DND-41 (cell line): ENCODE data around the gene PAN2.

Experiments
- ATAC-seq: fragments of 200-7000 bp; cut with Tn5 transposase; 3 replicates; pipeline ENCODE4 v1.9.1; 2021; ENCODE audit warnings: low read depth; ENCODE audit not compliant: insufficient read depth
- DNase-seq: peaks from one replicate; pipeline ENCODE4 v3.0.0-alpha.2; 2020
- H2AFZ ChIP-seq: 2 replicates; pipeline ENCODE4 v1.6.0; 2012; ENCODE audit warnings: low read depth, low read length
- H3K27ac ChIP-seq: 2 replicates; pipeline ENCODE4 v1.5.1; 2012; ENCODE audit warnings: low read length, inconsistent platforms
- H3K27me3 ChIP-seq: fragments of 200-600 bp; sonication (generic); 2 replicates; pipeline ENCODE4 v1.6.0; 2012; ENCODE audit warnings: low read length, mild to moderate bottlenecking, inconsistent platforms; ENCODE audit not compliant: insufficient read depth, poor library complexity
- H3K36me3 ChIP-seq: 2 replicates; pipeline ENCODE4 v1.5.1; 2012; ENCODE audit warnings: low read length, inconsistent platforms; ENCODE audit not compliant: insufficient read depth
- H3K4me1 ChIP-seq: 2 replicates; pipeline ENCODE4 v1.5.1; 2012; ENCODE audit warnings: mild to moderate bottlenecking, low read length; ENCODE audit not compliant: insufficient read depth
- H3K4me2 ChIP-seq: 2 replicates; pipeline ENCODE4 v1.6.0; 2012; ENCODE audit warnings: mild to moderate bottlenecking, moderate library complexity, low read length, inconsistent platforms; ENCODE audit not compliant: insufficient read depth
- H3K4me3 ChIP-seq, 2 experiments: fragments of 200-600 bp in 1 of 2; shearing (Covaris generic) in 1 of 2; 2 replicates each; pipeline ENCODE4 v1.5.1; 2012 to 2016; ENCODE audit warnings: inconsistent platforms in 2 of 2, low read length in 2 of 2, mild to moderate bottlenecking in 2 of 2, low read depth in 1 of 2, moderate library complexity in 1 of 2
- H3K79me2 ChIP-seq: 2 replicates; pipeline ENCODE4 v1.6.0; 2012; ENCODE audit warnings: low read length, inconsistent platforms; ENCODE audit not compliant: insufficient read depth
- H3K9ac ChIP-seq: 2 replicates; pipeline ENCODE4 v1.6.0; 2012; ENCODE audit warnings: low read depth, mild to moderate bottlenecking, inconsistent platforms, low read length, moderate library complexity
- H3K9me3 ChIP-seq: 2 replicates; pipeline ENCODE4 v1.5.1; 2012; ENCODE audit warnings: low read length, moderate library complexity, mild to moderate bottlenecking, inconsistent platforms; ENCODE audit not compliant: insufficient read depth, severe bottlenecking
- H4K20me1 ChIP-seq: 2 replicates; pipeline ENCODE4 v1.6.0; 2012; ENCODE audit warnings: low read length; ENCODE audit not compliant: insufficient read depth
- EZH2 ChIP-seq: IDR thresholded peaks from 3 replicates; pipeline ENCODE4 v1.6.1; 2012; ENCODE audit warnings: borderline replicate concordance, low read depth, mild to moderate bottlenecking, moderate library complexity, low read length, inconsistent platforms; ENCODE audit not compliant: severe bottlenecking
- TF ChIP-seq, protein P1 (sequence below): IDR thresholded peaks from 2 replicates; pipeline ENCODE4 v1.5.1; 2012; ENCODE audit warnings: borderline replicate concordance, low read length, moderate library complexity, mild to moderate bottlenecking; ENCODE audit not compliant: poor library complexity, severe bottlenecking; ENCODE audit errors: extremely low read depth

The PAN2 gene

DNA sequence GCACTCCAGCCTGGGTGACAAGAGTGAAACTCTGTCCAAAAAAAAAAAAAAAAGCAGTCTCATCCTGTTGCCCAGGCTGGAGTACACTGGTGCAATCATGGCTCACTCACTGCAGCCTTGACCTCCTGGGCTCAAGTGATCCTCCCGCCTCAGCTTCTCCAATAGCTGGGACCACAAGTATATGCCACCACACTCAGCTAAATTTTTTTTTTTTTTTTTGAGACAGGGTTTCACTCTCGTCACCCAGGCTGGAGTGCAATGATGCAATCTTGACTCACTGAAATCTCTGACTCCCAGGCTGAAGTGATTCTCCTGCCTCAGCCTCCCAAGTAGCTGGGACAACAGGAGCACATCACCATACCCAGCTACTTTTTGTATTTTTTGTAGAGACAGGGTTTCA lies 12.8 kb downstream of the PAN2 start:
- Histone ChIP-seq H3K9me3 (no peaks in the 10 kb centered on the region), H3K27me3 (no peaks in the 10 kb centered on the region), H3K36me3 (peaks cover 63% of the 10 kb centered on the region), H3K4me3 (no peak overlapping the region), H3K27ac (no peak overlapping the region), H3K4me2 (no peak overlapping the region), H3K79me2 (no peaks in the 10 kb centered on the region), H3K9ac (no peak overlapping the region), H2AFZ (no peak overlapping the region), H3K4me1 (peaks cover 11% of the 10 kb centered on the region), H4K20me1 (no peaks in the 10 kb centered on the region)
- no peak for ATAC-seq
- TF ChIP-seq, protein P1, sequence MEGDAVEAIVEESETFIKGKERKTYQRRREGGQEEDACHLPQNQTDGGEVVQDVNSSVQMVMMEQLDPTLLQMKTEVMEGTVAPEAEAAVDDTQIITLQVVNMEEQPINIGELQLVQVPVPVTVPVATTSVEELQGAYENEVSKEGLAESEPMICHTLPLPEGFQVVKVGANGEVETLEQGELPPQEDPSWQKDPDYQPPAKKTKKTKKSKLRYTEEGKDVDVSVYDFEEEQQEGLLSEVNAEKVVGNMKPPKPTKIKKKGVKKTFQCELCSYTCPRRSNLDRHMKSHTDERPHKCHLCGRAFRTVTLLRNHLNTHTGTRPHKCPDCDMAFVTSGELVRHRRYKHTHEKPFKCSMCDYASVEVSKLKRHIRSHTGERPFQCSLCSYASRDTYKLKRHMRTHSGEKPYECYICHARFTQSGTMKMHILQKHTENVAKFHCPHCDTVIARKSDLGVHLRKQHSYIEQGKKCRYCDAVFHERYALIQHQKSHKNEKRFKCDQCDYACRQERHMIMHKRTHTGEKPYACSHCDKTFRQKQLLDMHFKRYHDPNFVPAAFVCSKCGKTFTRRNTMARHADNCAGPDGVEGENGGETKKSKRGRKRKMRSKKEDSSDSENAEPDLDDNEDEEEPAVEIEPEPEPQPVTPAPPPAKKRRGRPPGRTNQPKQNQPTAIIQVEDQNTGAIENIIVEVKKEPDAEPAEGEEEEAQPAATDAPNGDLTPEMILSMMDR = no peak
- TF ChIP-seq EZH2 = no peak
- no peak for DNase-seq

DNA sequence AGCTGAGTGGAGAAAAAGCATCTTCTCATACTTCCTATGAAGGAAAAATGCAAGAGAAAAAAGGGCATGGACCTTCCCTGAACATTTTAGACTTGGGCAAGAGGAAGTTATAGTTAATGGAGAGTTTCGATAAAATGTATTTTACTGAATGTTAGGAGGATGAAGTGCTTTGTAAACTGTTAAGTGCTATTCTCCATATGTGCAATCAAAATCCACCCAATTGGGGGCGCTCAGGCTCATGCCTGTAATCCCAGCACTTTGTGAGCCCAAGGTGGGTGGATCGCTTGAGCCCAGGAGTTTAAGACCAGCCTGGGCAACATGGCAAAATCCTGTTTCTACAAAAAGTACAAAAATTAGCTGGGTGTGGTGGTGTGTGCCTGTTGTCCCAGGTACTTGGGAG lies 16.1 kb downstream of the PAN2 start:
- Histone ChIP-seq H3K4me2 (no peak overlapping the region), H3K27ac (no peak overlapping the region), H3K4me3 (no peak overlapping the region), H4K20me1 (no peaks in the 10 kb centered on the region), H2AFZ (no peak overlapping the region), H3K27me3 (no peaks in the 10 kb centered on the region), H3K4me1 (peaks cover 25% of the 10 kb centered on the region), H3K9ac (no peak overlapping the region), H3K36me3 (peaks cover 42% of the 10 kb centered on the region), H3K9me3 (no peaks in the 10 kb centered on the region), H3K79me2 (peaks cover 20% of the 10 kb centered on the region)
- no peak for DNase-seq
- TF ChIP-seq, protein P1 = peak; percentile 13
- TF ChIP-seq EZH2 = no peak
- no peak for ATAC-seq

DNA sequence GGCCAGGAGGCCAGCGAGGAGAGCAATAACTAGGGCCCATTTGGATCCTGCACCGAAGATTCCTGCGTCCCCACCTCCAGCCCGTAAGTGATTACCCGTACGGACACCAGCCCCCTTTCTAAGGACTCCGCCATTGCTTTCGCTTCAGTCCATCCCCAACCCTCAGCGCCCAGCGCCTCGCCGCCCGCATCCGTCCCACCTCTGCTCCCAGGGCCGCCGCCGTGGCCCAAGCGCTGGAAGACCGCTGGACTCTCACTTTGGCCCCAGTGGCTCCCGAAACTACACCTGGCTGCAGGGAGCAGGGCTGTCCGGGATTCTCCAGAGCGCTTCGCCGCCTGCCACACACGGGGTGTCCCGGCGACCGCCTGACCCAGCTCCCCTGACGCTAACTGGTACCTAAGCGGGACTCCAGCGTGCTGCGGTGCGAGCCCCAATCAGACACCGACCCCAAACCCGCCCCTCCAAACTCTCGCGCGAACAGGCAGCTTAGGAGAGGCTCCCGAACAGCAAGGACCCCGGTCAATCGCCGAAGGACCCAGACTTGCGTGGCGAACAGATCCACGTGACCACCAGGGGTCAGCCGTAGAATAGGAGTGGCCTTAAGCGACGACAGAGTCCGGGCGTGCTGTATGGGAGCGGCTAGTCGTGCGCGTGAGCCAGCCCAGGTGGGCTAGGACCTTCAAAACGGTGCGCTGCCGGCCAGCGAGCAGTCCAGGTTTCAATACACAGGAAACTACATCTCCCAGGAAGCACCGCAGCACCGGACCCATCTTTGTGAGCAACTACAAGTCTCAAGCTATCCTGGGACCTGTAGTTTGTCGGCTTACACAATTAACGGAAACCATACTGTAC lies 18.0 kb downstream of the PAN2 start, which contains the start of gene CNPY2:
TSS of gene CNPY2 (minus strand) at position 367 of the 852 bp plus-strand sequence. CDS start 771 bp downstream, outside the sequence.
- H3K9ac ChIP-seq = peak within 1 kb of the TSS; percentile 67
- peak within 1 kb of the TSS; percentile 68 for H3K4me2 ChIP-seq
- peaks cover 20% of the 10 kb centered on the region for H3K79me2 ChIP-seq
- TF ChIP-seq, protein P1 = peak; percentile 23
- TF ChIP-seq EZH2 = no peak
- H3K4me3 ChIP-seq = peak within 1 kb of the TSS; percentile 48 to 71
- ATAC-seq = peak; percentile 92
- H2AFZ ChIP-seq = peak within 1 kb of the TSS; percentile 76
- H4K20me1 ChIP-seq = no peaks in the 10 kb centered on the region
- H3K27me3 ChIP-seq = no peaks in the 10 kb centered on the region
- H3K4me1 ChIP-seq = peaks cover 25% of the 10 kb centered on the region
- peak within 1 kb of the TSS; percentile 85 for H3K27ac ChIP-seq
- peak; percentile 94 for DNase-seq
- H3K9me3 ChIP-seq = no peaks in the 10 kb centered on the region
- H3K36me3 ChIP-seq = peaks cover 35% of the 10 kb centered on the region
